Vagina (tissue), 2 donors: Measurements from ENCODE around the gene NPM1. TPM values are rescaled to one million over a fixed set of nuclear protein-coding genes. Genes with fewer than 3 reads are reported as not detected.
A peak's percentile ranks its signal among the peaks of the same experiment; 100 is the strongest.

ENCODE experiments used
- DNase-seq, 2 donors: peaks; one replicate each; pipeline ENCODE4 v3.0.0-alpha.2; 2017; ENCODE audit errors: extremely low spot score in 2 of 2
- H3K27ac ChIP-seq: fragments of 200-600 bp; sonication (generic); one replicate; pipeline ENCODE4 v1.5.1; 2019
- H3K27me3 ChIP-seq: fragments of 200-600 bp; sonication (generic); one replicate; pipeline ENCODE4 v1.5.1; 2019
- H3K36me3 ChIP-seq, 2 donors: fragments of 200-600 bp; sonication (generic); one replicate each; pipeline ENCODE4 v1.5.1; 2017 to 2019
- H3K4me1 ChIP-seq: fragments of 200-600 bp; sonication (generic); one replicate; pipeline ENCODE4 v1.5.1; 2019
- H3K4me3 ChIP-seq, 2 donors: fragments of 200-600 bp; sonication (generic); 1 replicate in 1 of 2; 2 replicates in 1 of 2; pipeline ENCODE4 v1.5.1; 2016 to 2019
- H3K9me3 ChIP-seq: fragments of 200-600 bp; sonication (generic); one replicate; pipeline ENCODE4 v1.5.1; 2019
- CTCF ChIP-seq, 3 experiments: fragments of 450-650 bp in 2 of 3; fragments of 200-600 bp in 1 of 3; sonication (generic) in 1 of 3; IDR thresholded peaks; one replicate each; pipeline ENCODE4 v1.5.1; 2017 to 2019; ENCODE audit warnings: antibody characterized with exemption in 3 of 3, mild to moderate bottlenecking in 2 of 3, moderate library complexity in 2 of 3
- POLR2A ChIP-seq, 2 donors: fragments of 450-650 bp; IDR thresholded peaks; one replicate each; pipeline ENCODE4 v1.6.1; 2017; ENCODE audit warnings: antibody characterized with exemption in 2 of 2, mild to moderate bottlenecking in 2 of 2, moderate library complexity in 2 of 2
- POLR2AphosphoS5 ChIP-seq, 2 donors: sonication (generic); formaldehyde crosslinking; IDR thresholded peaks; one replicate each; pipeline ENCODE4 v1.9.0; 2017; ENCODE audit warnings: antibody characterized with exemption in 2 of 2, mild to moderate bottlenecking in 2 of 2, low read depth in 1 of 2; ENCODE audit not compliant: insufficient read depth in 1 of 2
- intact Hi-C: fragments of 100-400 bp; cut with DNase I; formaldehyde crosslinking; loops from one replicate; pipeline ENCODE4 v1.15.1; 2023
- total RNA-seq: library from RNA; depleted of rRNA; stranded (reverse); fragments of >200 nt; gene quantifications from one replicate; pipeline ENCODE4 v1.2.3, GENCODE V29; 2016

NPM1 gene
- total RNA-seq, 1 donor from 2014 or later = 526 TPM

- H3K9me3 ChIP-seq = no peaks in the 10 kb centered on the region
- DNase-seq = peak in 1 of 2 donors; percentile 71
- H3K36me3 ChIP-seq = no peaks in the 10 kb centered on the region
- intact Hi-C loops = loop anchor here (5.0 kb wide), 1 partner anchor 488 kb away; no protein-coding TSS in a partner anchor
- H3K4me3 ChIP-seq = peak within 1 kb of the TSS; percentile 33 to 45
- TF ChIP-seq CTCF (IDR thresholded peaks at IDR 0.05) (no peak), POLR2A (IDR thresholded peaks at IDR 0.05) (no peak), POLR2AphosphoS5 (IDR thresholded peaks at IDR 0.05; ENCODE audit: insufficient read depth in 1 of 2, low read depth in 1 of 2) (no peak)
- H3K27me3 ChIP-seq = peaks cover 4% of the 10 kb centered on the region
- H3K4me1 ChIP-seq = peaks cover 26% of the 10 kb centered on the region
- no peak within 1 kb of the TSS for H3K27ac ChIP-seq
Observed at GRCh38 chr5:171418982-171419687, 31.5 kb downstream of the NPM1 start, which contains the start of gene FGF18. Gene FGF18 (plus strand): TSS chr5:171419647. CDS start chr5:171420200, 553 bp downstream.

- Histone ChIP-seq H3K27ac (no peak overlapping the region), H3K4me1 (peaks cover 26% of the 10 kb centered on the region), H3K36me3 (no peaks in the 10 kb centered on the region), H3K4me3 (peak overlapping the region; percentile 33 to 45), H3K9me3 (no peaks in the 10 kb centered on the region), H3K27me3 (peaks cover 4% of the 10 kb centered on the region)
- TF ChIP-seq POLR2AphosphoS5 (IDR thresholded peaks at IDR 0.05; ENCODE audit: insufficient read depth in 1 of 2, low read depth in 1 of 2) (no peak), POLR2A (IDR thresholded peaks at IDR 0.05) (no peak), CTCF (IDR thresholded peaks at IDR 0.05) (no peak)
- intact Hi-C loops = loop anchor here (5.0 kb wide), 1 partner anchor 487 kb away; no protein-coding TSS in a partner anchor
- peak in 1 of 2 donors; percentile 79 for DNase-seq
Observed at GRCh38 chr5:171419688-171420430, 32.2 kb downstream of the NPM1 start.

- peaks cover 26% of the 10 kb centered on the region for H3K4me1 ChIP-seq
- no peaks in the 10 kb centered on the region for H3K9me3 ChIP-seq
- intact Hi-C loops = no loop called here
- peak overlapping the region; percentile 33 to 45 for H3K4me3 ChIP-seq
- peaks cover 4% of the 10 kb centered on the region for H3K27me3 ChIP-seq
- no peaks in the 10 kb centered on the region for H3K36me3 ChIP-seq
- H3K27ac ChIP-seq = no peak overlapping the region
- peak; percentile 72 to 87 for DNase-seq
- TF ChIP-seq POLR2AphosphoS5 (IDR thresholded peaks at IDR 0.05; ENCODE audit: insufficient read depth in 1 of 2, low read depth in 1 of 2) (no peak), CTCF (IDR thresholded peaks at IDR 0.05) (no peak), POLR2A (IDR thresholded peaks at IDR 0.05) (no peak)
Observed at GRCh38 chr5:171420431-171421241, 33.0 kb downstream of the NPM1 start.

DNA sequence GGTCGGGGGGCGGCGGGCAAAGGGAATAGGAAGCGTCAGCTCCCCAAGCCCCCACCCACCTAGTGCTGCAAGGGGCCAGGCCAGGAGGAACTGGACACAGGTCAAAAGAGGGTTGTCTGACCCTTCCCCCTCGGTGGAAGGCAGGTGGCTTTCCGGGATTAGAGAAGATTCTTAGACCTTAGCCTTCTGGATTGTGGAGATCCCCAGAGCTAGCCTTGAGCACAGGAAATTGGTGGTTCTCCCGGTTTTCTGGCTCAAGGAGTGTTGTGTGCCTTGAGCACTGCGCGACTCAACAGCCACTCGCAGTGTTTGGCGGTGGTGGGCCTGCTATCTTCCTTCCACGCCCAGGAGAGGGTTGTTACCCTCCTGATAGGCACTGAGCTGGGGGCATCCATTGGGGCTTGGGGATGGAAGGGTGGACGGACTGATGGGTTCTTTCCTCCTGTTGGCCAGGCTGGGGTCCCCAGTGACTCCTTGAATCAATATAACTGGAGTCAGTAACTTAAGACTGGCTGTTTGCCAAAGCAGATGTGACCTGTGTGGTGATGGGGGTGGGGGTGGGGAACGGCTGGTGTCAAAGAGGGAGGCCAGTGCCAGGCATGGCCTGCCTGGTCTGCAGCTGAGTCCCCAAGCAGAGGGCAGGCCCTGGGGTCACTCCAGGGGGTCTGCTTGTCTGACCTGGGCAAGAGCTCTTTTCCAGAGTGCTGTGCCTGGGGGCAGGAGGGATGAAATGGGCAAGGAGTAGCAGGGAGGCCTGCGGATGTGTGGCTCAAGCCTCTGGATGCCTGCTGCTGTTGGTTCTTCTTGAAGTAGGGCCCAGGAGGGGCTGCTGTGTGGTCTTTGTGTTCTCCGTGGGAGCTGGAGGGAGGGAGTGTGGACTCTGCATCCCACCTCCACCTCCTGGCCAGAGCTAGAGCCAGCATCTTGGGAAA lies 33.9 kb downstream of the NPM1 start:
- TF ChIP-seq POLR2AphosphoS5 (IDR thresholded peaks at IDR 0.05; ENCODE audit: insufficient read depth in 1 of 2, low read depth in 1 of 2) (no peak), POLR2A (IDR thresholded peaks at IDR 0.05) (no peak), CTCF (IDR thresholded peaks at IDR 0.05) (no peak)
- H3K36me3 ChIP-seq = no peaks in the 10 kb centered on the region
- H3K27ac ChIP-seq = no peak overlapping the region
- peaks cover 4% of the 10 kb centered on the region for H3K27me3 ChIP-seq
- peaks cover 26% of the 10 kb centered on the region for H3K4me1 ChIP-seq
- no peak overlapping the region for H3K4me3 ChIP-seq
- peak; percentile 85 to 90 for DNase-seq
- no peaks in the 10 kb centered on the region for H3K9me3 ChIP-seq
- intact Hi-C loops = no loop called here
